Measurements from ENCODE around the gene C1orf21.

The C1orf21 gene

GRCh38 chr1:184487531-184488193, 100.8 kb downstream of the C1orf21 start:
- no peak for DNase-seq

DNA sequence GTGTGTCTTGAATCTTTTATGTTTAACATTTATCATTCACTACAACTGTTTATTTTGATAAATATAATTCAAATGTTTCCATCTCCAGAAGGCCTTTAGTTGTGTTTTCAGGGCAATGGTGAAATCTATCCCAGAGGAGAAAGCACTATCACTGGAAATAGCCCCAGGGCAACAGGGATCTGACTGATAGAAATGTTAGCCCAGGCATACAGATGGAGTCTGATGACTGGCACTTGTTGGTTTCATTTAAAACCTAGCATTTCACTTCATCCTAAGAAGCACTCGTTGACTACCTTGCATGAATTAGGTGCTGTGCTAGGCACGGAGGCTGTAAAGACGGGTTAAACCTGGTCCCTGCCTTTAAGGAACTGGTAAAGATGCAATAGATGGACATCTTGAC, 103.1 kb downstream of the C1orf21 start:
- no peak for DNase-seq

DNA sequence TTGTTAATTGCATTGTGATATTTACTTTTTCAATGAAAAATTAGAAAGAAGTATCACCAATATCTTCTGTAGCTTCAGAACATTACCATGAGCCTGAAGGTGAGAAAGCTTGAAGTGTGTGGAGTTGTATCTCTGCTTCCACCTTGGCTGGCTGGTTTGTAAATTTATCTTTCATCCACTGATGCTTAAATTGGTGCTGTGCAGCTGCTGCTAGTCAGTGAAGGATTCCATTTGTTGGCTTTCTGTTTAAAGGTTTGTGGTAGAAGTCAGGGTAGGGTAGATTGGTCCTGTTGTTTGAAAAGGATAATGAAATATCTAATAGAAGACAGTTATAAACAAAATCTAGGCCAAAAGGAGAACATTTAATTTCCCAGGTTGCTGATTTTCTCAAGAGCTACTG, 105.7 kb downstream of the C1orf21 start:
- DNase-seq: no peak

GRCh38 chr1:184493987-184494388, 107.2 kb downstream of the C1orf21 start:
- DNase-seq: no peak

DNA sequence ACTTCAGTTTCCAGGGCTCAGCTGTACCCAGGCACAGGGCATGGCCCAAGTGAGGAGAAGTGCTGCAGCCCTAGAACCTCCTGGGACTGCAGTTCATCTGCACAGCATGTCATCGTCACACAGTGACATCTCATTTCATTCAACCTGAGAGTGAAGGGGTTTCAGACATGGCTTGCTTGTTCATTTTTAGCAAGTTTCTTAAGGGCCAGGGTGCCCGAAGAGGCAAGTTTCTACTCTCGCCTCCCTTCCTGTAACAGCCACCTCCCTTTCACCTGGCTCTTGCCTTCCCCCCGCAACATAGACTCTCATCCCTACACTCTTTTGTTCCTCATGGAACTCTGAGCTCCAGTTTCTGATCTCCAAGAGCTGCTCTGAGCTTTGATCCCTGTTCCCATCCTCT, 108.1 kb downstream of the C1orf21 start:
- DNase-seq: no peak

GRCh38 chr1:184497959-184498723, 111.3 kb downstream of the C1orf21 start:
- no peak for DNase-seq

DNA sequence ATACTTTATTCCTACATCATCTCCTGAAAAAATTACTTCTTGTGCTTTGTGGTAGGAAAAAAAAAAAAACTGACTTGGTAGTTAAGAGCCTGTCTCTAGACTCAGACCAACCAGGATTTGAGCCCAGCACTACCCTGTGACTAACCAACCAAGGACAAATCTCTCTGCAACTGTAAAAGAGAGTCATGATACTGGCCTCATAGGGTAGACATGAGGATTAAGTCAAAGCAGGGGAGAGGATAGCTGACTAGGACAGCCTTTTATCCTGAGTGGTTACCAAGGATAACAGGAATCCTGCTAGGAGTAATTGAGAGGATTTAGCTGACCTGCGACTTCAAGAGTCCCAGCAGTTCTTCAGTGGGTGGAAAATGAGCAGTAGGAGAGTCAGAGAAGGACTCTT, 112.8 kb downstream of the C1orf21 start:
- no peak for DNase-seq

DNA sequence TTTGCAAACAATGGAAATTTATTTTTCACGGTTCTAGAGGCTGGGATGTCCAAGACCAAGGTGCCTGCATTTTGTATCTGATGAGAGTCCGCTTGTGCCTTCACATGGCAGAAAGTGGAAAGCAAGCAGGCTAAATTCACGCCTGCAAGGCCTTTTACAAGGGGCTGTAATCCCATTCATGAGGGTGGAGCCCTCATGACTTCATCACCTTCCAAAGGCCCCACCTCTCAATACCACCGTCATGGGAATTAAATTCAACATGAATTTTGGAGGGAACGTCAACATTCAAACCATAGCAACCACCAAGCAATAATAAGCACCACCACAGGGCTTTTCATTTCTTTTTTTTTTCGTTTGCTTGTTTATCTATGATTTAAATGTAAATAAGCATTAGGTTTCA, 115.3 kb downstream of the C1orf21 start:
- no peak for DNase-seq

- no peak for DNase-seq
Observed at GRCh38 chr1:184503221-184503749, 116.5 kb downstream of the C1orf21 start.

DNA sequence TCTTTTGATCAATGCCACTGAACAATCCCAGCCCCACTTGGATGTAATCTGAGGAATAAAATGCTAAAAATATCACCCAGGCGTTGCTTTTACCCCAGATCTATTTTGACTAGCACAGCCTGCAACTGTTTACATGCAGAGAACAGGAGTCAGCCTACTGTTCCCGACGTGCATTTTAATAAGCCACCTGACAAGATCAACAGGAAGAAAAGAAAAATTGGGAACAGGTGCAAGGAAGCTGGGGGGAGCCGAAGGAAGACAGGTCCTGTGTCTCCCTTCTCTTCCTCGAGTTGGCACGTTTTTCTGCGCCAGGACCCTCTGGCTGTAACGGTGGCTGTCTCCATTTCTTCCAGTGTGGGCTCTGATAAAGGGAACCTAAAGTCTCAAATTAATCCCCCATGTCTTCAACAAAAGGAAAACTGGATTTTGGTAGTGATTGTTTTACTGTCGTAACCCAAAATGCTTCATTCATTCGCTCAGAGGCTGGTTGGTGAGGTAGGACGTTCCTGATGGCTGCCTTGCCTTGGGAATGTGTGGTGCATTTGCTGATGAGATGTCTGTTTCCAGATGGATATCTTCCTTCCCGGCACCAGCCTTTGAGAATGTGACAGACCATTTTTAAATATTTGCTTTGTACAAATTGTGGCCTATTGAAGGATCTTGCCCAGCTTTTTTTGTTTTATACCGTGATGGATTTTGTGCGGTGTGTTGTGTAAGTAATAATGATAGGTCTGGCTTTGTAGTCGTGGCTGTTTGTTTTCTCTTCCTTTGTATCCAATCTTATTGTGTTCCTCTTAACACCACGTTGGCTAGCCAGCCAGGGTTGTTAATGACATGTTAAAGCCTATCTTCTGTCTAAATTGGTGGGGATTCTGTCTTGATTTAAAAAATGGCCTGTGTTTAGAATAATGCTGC, 117.5 kb downstream of the C1orf21 start:
- no peak for DNase-seq

DNA sequence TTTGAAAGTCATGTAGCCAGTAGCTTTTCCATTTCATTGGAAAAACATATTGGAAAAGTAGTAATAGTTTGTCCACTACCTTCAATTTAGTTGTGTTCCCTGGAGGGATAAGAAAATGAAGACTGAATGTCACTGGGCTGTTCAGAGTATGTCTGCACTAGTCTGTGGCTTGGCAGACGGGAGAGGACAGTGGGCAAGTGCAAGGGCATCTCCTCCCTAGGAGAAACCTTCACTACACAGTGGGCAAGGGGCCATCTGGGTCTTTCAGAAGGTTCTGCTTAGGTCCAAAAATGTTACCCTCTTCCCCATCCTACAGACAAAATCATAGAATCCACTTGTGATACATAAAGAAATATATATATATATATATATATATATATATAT, 118.1 kb downstream of the C1orf21 start:
- no peak for DNase-seq

- no peak for DNase-seq
Observed at GRCh38 chr1:184506481-184506880, 119.7 kb downstream of the C1orf21 start.

DNA sequence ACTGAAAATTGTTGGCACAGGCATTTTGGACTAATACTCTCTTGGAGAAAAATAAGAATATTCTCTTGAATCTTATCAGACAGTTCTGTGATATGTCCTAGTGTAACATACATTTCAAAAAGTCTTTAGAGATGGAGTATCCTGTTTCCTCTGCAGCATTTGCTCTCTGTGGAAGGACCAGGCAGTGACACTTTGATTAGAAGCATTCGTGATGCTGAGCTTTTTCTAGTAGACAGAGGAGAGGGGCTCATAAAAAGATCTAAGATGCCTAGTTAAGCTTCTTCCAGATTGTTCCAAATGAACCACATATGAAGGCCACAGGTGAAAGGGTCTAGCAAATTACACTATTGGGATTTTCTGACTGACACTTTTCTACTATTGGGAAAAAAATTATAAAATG, 120.3 kb downstream of the C1orf21 start:
- no peak for DNase-seq

GRCh38 chr1:184507604-184508280, 120.9 kb downstream of the C1orf21 start:
- DNase-seq: no peak

DNA sequence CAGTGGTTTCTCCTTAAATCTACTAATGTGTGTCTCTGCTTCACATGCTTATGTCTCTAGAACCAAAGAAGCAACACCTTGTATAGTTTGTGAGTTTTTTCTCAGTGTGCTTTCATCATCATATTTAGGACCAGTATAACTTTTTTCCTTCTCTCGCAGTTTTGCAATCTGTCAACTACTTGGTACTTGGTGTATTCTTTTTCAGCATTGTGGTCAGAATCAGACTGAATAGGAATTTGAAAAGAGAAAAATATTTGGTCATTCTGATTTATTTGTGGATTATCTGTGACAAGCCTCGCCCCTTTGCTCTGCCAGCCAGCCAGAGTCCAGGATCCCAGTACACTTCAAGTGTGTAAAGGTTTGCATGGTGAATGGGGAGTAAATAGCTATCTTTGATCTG, 122.3 kb downstream of the C1orf21 start:
- DNase-seq: no peak

DNA sequence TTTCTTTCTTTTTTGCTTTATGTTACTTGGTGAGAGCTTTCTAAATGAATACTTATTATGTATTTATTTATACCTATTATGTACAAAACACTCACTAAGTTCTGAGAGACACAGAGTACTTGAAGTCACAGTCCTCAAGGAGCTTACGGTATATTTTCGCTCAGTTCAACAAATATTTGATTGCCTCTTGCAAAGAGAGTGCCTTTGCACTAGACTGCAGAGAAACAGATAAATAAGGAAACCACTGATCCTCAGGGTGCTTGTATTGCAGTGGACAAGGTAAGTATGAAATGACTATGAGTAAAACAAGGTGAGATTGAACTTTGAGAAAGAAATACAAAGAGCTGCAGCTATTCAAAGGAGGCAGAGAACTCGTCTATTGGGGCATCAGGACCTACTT, 123.3 kb downstream of the C1orf21 start:
- no peak for DNase-seq

GRCh38 chr1:184512724-184513123, 125.9 kb downstream of the C1orf21 start:
- no peak for DNase-seq

- DNase-seq: no peak
Observed at GRCh38 chr1:184513421-184513820, 126.6 kb downstream of the C1orf21 start.

- DNase-seq: no peak
Observed at GRCh38 chr1:184513966-184514365, 127.1 kb downstream of the C1orf21 start.

GRCh38 chr1:184514447-184514846, 127.6 kb downstream of the C1orf21 start:
- no peak for DNase-seq

DNA sequence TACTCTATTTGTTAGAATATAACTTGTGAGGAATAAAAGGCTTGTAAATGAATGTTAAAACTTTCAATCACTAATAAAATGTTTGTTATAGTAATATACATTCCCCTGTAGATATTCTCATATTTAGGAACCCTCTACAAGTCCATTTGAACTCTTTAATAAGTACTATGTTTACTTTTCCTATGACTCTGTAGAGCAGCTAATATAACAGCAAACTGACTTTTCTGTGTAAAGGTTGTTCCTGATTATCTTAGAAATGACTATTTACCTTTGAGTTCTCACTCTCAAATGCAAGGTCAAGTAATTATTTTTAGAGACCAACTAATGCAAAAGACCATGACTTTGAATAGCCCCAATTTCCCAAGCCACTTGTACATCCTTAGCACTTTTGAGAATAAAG, 130.3 kb downstream of the C1orf21 start:
- DNase-seq: no peak

DNA sequence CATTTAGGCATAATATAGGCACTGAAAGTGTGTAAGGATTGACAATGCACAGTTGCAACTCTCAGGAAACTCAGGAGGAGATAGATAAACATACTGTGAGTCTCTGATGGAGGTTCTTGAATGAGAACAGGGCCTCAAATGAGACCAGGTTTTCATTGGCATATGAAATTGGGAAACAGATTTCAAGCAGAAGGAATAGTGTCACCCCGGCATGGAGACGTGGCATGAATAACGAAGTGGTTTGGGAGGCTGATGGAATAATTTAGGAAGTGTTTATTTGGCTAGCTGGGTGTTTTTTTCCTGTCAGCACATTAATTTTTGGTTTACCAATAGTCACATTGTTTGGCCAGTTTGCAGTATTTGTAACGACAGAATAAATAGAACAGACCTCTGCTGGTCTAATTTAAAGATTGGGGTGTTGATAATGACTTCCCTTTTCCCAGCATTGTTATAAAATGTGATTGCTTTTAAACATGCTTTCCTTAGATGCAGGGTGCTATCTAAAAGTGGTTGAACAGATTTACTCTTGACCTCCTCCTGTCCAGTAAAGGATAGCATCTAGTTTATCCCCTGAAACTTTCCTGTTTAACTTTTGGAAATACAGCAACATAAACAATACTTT, 132.0 kb downstream of the C1orf21 start:
- DNase-seq: no peak

Data from NCI-H1694 (cell line).